ENCODE measurements around the gene HESX1.

HESX1 gene

GRCh38 chr3:57158325-57158724 lies 41.5 kb downstream of the HESX1 start:
- H3K4me3 ChIP-seq (ENCODE audit: control insufficient read depth, low read depth, low read length) = no peak overlapping the region
- DNase-seq (ENCODE audit: low read depth) = no peak
- no peak for TF ChIP-seq CTCF (conservative IDR thresholded peaks at IDR 0.05; ENCODE audit: control insufficient read depth, insufficient read depth, low read depth, low read length)

- H3K4me3 ChIP-seq (ENCODE audit: control insufficient read depth, low read depth, low read length) = no peak overlapping the region
- TF ChIP-seq CTCF (conservative IDR thresholded peaks at IDR 0.05; ENCODE audit: control insufficient read depth, insufficient read depth, low read depth, low read length) = no peak
- DNase-seq (ENCODE audit: low read depth) = no peak
Measured at GRCh38 chr3:57157545-57157944, 42.2 kb downstream of the HESX1 start.

- no peak for DNase-seq (ENCODE audit: low read depth)
- H3K4me3 ChIP-seq (ENCODE audit: control insufficient read depth, low read depth, low read length) = no peak overlapping the region
- TF ChIP-seq CTCF (conservative IDR thresholded peaks at IDR 0.05; ENCODE audit: control insufficient read depth, insufficient read depth, low read depth, low read length) = no peak
Measured at GRCh38 chr3:57155310-57155643, 44.5 kb downstream of the HESX1 start.

GRCh38 chr3:57154470-57155309 lies 45.1 kb downstream of the HESX1 start:
- no peak overlapping the region for H3K4me3 ChIP-seq (ENCODE audit: control insufficient read depth, low read depth, low read length)
- no peak for DNase-seq (ENCODE audit: low read depth)
- TF ChIP-seq CTCF (conservative IDR thresholded peaks at IDR 0.05; ENCODE audit: control insufficient read depth, insufficient read depth, low read depth, low read length) = no peak

- DNase-seq (ENCODE audit: low read depth) = no peak
- H3K4me3 ChIP-seq (ENCODE audit: control insufficient read depth, low read depth, low read length) = no peak overlapping the region
- peak; percentile 34 for TF ChIP-seq CTCF (conservative IDR thresholded peaks at IDR 0.05; ENCODE audit: control insufficient read depth, insufficient read depth, low read depth, low read length)
Measured at GRCh38 chr3:57152151-57153143, 47.3 kb downstream of the HESX1 start.

- TF ChIP-seq CTCF (conservative IDR thresholded peaks at IDR 0.05; ENCODE audit: control insufficient read depth, insufficient read depth, low read depth, low read length) = no peak
- no peak overlapping the region for H3K4me3 ChIP-seq (ENCODE audit: control insufficient read depth, low read depth, low read length)
- DNase-seq (ENCODE audit: low read depth) = no peak
Measured at GRCh38 chr3:57151749-57152148, 48.0 kb downstream of the HESX1 start.

Data from fibroblast of mammary gland (primary cell).